H1 (cell line): ENCODE data around the gene SPINT2. TPM values are rescaled to one million over a fixed set of nuclear protein-coding genes. Genes with fewer than 3 reads are reported as not detected.

Experiments
- CEBPB ChIP-seq: IDR thresholded peaks from 2 replicates; pipeline ENCODE4 v1.6.1; 2012; ENCODE audit warnings: low read depth, low read length
- CHD7 ChIP-seq: fragments of 300-600 bp; sonication (generic); IDR thresholded peaks from 2 replicates; pipeline ENCODE4 v1.7.1; 2012; ENCODE audit warnings: low read length, moderate library complexity, mild to moderate bottlenecking, inconsistent platforms; ENCODE audit not compliant: insufficient replicate concordance
- E2F6 ChIP-seq: IDR thresholded peaks from 2 replicates; pipeline ENCODE4 v1.6.1; 2012; ENCODE audit warnings: inconsistent platforms
- EGR1 ChIP-seq: IDR thresholded peaks from 2 replicates; pipeline ENCODE4 v1.6.1; 2011; ENCODE audit warnings: low read depth, low read length, borderline replicate concordance
- FOSL1 ChIP-seq: IDR thresholded peaks from 2 replicates; pipeline ENCODE4 v1.6.1; 2011; ENCODE audit warnings: mild to moderate bottlenecking, low read depth, low read length, moderate library complexity; ENCODE audit not compliant: insufficient read depth
- JUN ChIP-seq: IDR thresholded peaks from 2 replicates; pipeline ENCODE4 v1.6.1; 2011; ENCODE audit warnings: low read depth, mild to moderate bottlenecking, improper control_type of control experiment, low read length
- SP1 ChIP-seq: IDR thresholded peaks from 2 replicates; pipeline ENCODE4 v1.6.1; 2011; ENCODE audit warnings: low read depth, low read length
- SRF ChIP-seq: IDR thresholded peaks from 2 replicates; pipeline ENCODE4 v1.6.1; 2011; ENCODE audit warnings: mild to moderate bottlenecking, low read depth, low read length, moderate library complexity
- TAF7 ChIP-seq: optimal IDR thresholded peaks from 2 replicates; pipeline ENCODE3; 2011; ENCODE audit warnings: low read depth, mild to moderate bottlenecking, inconsistent platforms, low read length, moderate library complexity, borderline replicate concordance
- TBP ChIP-seq: IDR thresholded peaks from 2 replicates; pipeline ENCODE4 v1.6.1; 2011; ENCODE audit warnings: low read depth, low read length, improper control_type of control experiment
- polyA plus RNA-seq, 7 experiments: library from polyadenylated mRNA; depleted of rRNA in 3 of 7; stranded (reverse) in 5 of 7; unstranded in 2 of 7; fragments of >200 nt in 5 of 7; fragments of 200-250 nt in 2 of 7; gene quantifications; 1 replicate in 5 of 7; 2 replicates in 1 of 7; 4 replicates in 1 of 7; pipeline versions ENCODE4 v1.2.1 to v1.2.3, GENCODE V29; 2011 to 2013; ENCODE audit warnings: missing spikeins in 2 of 7, mixed read lengths in 2 of 7
- total RNA-seq: library from RNA; stranded (reverse); fragmentation: NEBNext Ultra II Directional; extraction: Animal tissue kit (Norgen Biotek cat#: 25700); gene quantifications from 2 replicates; pipeline ENCODE4 v1.2.1, GENCODE V29; 2021

The SPINT2 gene
- total and polyA plus RNA-seq, 2 of the 8 experiments (the other 6 are each of a cell fraction or from before 2014, with no cell fraction given), result 294 to 296 TPM

- TF ChIP-seq CHD7 (no peak), SRF (no peak), CEBPB (no peak), JUN (no peak), TBP (peak; percentile 40; the same call in 1 of the 2 replicates), SP1 (peak; percentile 52; the same call in 1 of the 2 replicates), TAF7 (no peak), E2F6 (no peak), FOSL1 (peak; percentile 70; the same call in 1 of the 2 replicates), EGR1 (peak; percentile 22; the same call in 1 of the 2 replicates)
Observed at GRCh38 chr19:38315657-38316476, 51.5 kb downstream of the SPINT2 start, which contains the start of gene YIF1B (continued).
